Fibroblast of gingiva (primary cell): ENCODE measurements around the gene TBC1D8.
A peak's percentile ranks its signal among the peaks of the same experiment; 100 is the strongest.

Source experiments
- DNase-seq: peaks from one replicate; pipeline ENCODE4 v3.0.0-alpha.2; 2011; ENCODE audit warnings: low read depth

TBC1D8 gene

GRCh38 chr2:101111917-101112771 is 39.0 kb downstream of the TBC1D8 start:
- DNase-seq, result peak; percentile 95

- no peak for DNase-seq
These were observed 39.8 kb downstream of the TBC1D8 start for GRCh38 chr2:101111262-101111838.

GRCh38 chr2:101109451-101110118 is 41.6 kb downstream of the TBC1D8 start:
- DNase-seq, result no peak

- no peak for DNase-seq
These were observed 42.8 kb downstream of the TBC1D8 start for GRCh38 chr2:101108357-101108756.

GRCh38 chr2:101107241-101107640 is 43.9 kb downstream of the TBC1D8 start:
- DNase-seq, result no peak

- no peak for DNase-seq
These were observed 44.6 kb downstream of the TBC1D8 start for GRCh38 chr2:101106453-101107181.

- no peak for DNase-seq
These were observed 45.5 kb downstream of the TBC1D8 start for GRCh38 chr2:101105654-101106053.

GRCh38 chr2:101097638-101098037 is 53.5 kb downstream of the TBC1D8 start:
- no peak for DNase-seq

GRCh38 chr2:101096619-101097142 is 54.5 kb downstream of the TBC1D8 start:
- DNase-seq, result no peak

- DNase-seq, result no peak
These were observed 56.8 kb downstream of the TBC1D8 start for GRCh38 chr2:101094351-101094750.

- DNase-seq, result no peak
These were observed 61.0 kb downstream of the TBC1D8 start for GRCh38 chr2:101089942-101090799.

- no peak for DNase-seq
These were observed 61.8 kb downstream of the TBC1D8 start for GRCh38 chr2:101089419-101089818.

GRCh38 chr2:101087638-101088037 is 63.5 kb downstream of the TBC1D8 start:
- peak; percentile 11 for DNase-seq

GRCh38 chr2:101083613-101084012 is 67.6 kb downstream of the TBC1D8 start:
- DNase-seq, result no peak

- no peak for DNase-seq
These were observed 68.2 kb downstream of the TBC1D8 start for GRCh38 chr2:101082998-101083397.

- no peak for DNase-seq
These were observed 69.7 kb downstream of the TBC1D8 start for GRCh38 chr2:101081375-101081907.

GRCh38 chr2:101080211-101081068 is 70.7 kb downstream of the TBC1D8 start:
- no peak for DNase-seq

- no peak for DNase-seq
These were observed 74.6 kb downstream of the TBC1D8 start for GRCh38 chr2:101076581-101076980.

GRCh38 chr2:101064868-101065549 is 86.2 kb downstream of the TBC1D8 start:
- DNase-seq, result peak; percentile 49
